ENCODE results near the gene CPVL. TPM values are rescaled to one million over a fixed set of nuclear protein-coding genes. Genes with fewer than 3 reads are reported as not detected.

Gene CPVL
- total and polyA plus RNA-seq, 2 donors (not counting 1 experiment from before 2014, with no cell fraction given), result 2.6 TPM; not detected in 1

GRCh38 chr7:29147821-29148220 lies 1.5 kb upstream of the CPVL start:
- no peaks in the 10 kb centered on the region for H4K20me1 ChIP-seq (ENCODE audit: control insufficient read depth, insufficient read depth, low read length, poor library complexity, severe bottlenecking)
- no peak overlapping the region for H3K4me2 ChIP-seq (replicated peaks; ENCODE audit: low read depth, low read length, poor library complexity, severe bottlenecking)
- no peak overlapping the region for H3K27ac Mint-ChIP-seq
- DNase-seq (no peak), ATAC-seq (ENCODE audit: low read depth) (no peak)
- TF ChIP-seq EZH2 (IDR thresholded peaks at IDR 0.05; ENCODE audit: borderline replicate concordance, insufficient read depth, low read depth, low read length, poor library complexity, severe bottlenecking), result no peak
- TF ChIP-seq CTCF (IDR thresholded peaks at IDR 0.05), result no peak
- POLR2A ChIA-PET, result no interaction called here
- WGBS (ENCODE audit: insufficient coverage), result 89% methylated on average over 4 of the region's 4 CpGs
- H3K9me3 Mint-ChIP-seq (ENCODE audit: insufficient read depth), result no peaks in the 10 kb centered on the region
- no peak overlapping the region for H2AFZ ChIP-seq (ENCODE audit: insufficient read depth, low read depth, low read length, poor library complexity, severe bottlenecking)
- H3K36me3 ChIP-seq (replicated peaks in 1 of 2; ENCODE audit: control extremely low read depth in 1 of 2, control insufficient read depth in 1 of 2, extremely low read depth in 1 of 2, insufficient read depth in 2 of 2, low read length in 1 of 2), result no peaks in the 10 kb centered on the region
- H3K9ac ChIP-seq (ENCODE audit: low read length), result no peak overlapping the region
- H3K79me2 ChIP-seq (ENCODE audit: control insufficient read depth, insufficient read depth, low read length), result no peaks in the 10 kb centered on the region
- H3K4me3 Mint-ChIP-seq, result no peak overlapping the region
- CTCF ChIA-PET, result no interaction called here
- H3K4me1 ChIP-seq (ENCODE audit: control insufficient read depth in 2 of 2, insufficient read depth in 2 of 2, low read length in 2 of 2), result no peaks in the 10 kb centered on the region
- H3K4me1 Mint-ChIP-seq, result peaks cover 8% of the 10 kb centered on the region
- no peaks in the 10 kb centered on the region for H3K9me3 ChIP-seq (ENCODE audit: control extremely low read depth in 1 of 3, control insufficient read depth in 2 of 3, insufficient read depth in 1 of 3, low read length in 2 of 3)
- peaks cover 60% of the 10 kb centered on the region for H3K27me3 Mint-ChIP-seq
- no peak overlapping the region for H3K27ac ChIP-seq (ENCODE audit: low read length in 2 of 2)
- H3K27me3 ChIP-seq (replicated peaks in 1 of 4; ENCODE audit: control extremely low read depth in 1 of 4, control insufficient read depth in 3 of 4, insufficient read depth in 4 of 4, low read length in 3 of 4), result peaks cover 0 to 29% (median 13%) of the 10 kb centered on the region in 4 experiments
- no peak overlapping the region for H3K4me3 ChIP-seq (ENCODE audit: control extremely low read depth in 1 of 5, extremely low read depth in 1 of 5, insufficient read depth in 1 of 5, low read depth in 2 of 5, low read length in 4 of 5)
- intact Hi-C loops (cut with micrococcal nuclease), result no loop called here

- peaks cover 0 to 29% (median 13%) of the 10 kb centered on the region in 4 experiments for H3K27me3 ChIP-seq (replicated peaks in 1 of 4; ENCODE audit: control extremely low read depth in 1 of 4, control insufficient read depth in 3 of 4, insufficient read depth in 4 of 4, low read length in 3 of 4)
- no peaks in the 10 kb centered on the region for H3K36me3 ChIP-seq (replicated peaks in 1 of 2; ENCODE audit: control extremely low read depth in 1 of 2, control insufficient read depth in 1 of 2, extremely low read depth in 1 of 2, insufficient read depth in 2 of 2, low read length in 1 of 2)
- H3K4me2 ChIP-seq (replicated peaks; ENCODE audit: low read depth, low read length, poor library complexity, severe bottlenecking), result no peak overlapping the region
- DNase-seq, result no peak
- CTCF ChIA-PET, result no interaction called here
- no peak overlapping the region for H3K27ac Mint-ChIP-seq
- H3K79me2 ChIP-seq (ENCODE audit: control insufficient read depth, insufficient read depth, low read length), result no peaks in the 10 kb centered on the region
- POLR2A ChIA-PET, result no interaction called here
- H3K9me3 ChIP-seq (ENCODE audit: control extremely low read depth in 1 of 3, control insufficient read depth in 2 of 3, insufficient read depth in 1 of 3, low read length in 2 of 3), result no peaks in the 10 kb centered on the region
- H3K4me1 Mint-ChIP-seq, result peaks cover 8% of the 10 kb centered on the region
- intact Hi-C loops (cut with micrococcal nuclease), result no loop called here
- TF ChIP-seq CTCF (IDR thresholded peaks at IDR 0.05), result no peak
- TF ChIP-seq EZH2 (IDR thresholded peaks at IDR 0.05; ENCODE audit: borderline replicate concordance, insufficient read depth, low read depth, low read length, poor library complexity, severe bottlenecking), result no peak
- H3K4me1 ChIP-seq (ENCODE audit: control insufficient read depth in 2 of 2, insufficient read depth in 2 of 2, low read length in 2 of 2), result no peaks in the 10 kb centered on the region
- no peak overlapping the region for H3K27ac ChIP-seq (ENCODE audit: low read length in 2 of 2)
- H3K9ac ChIP-seq (ENCODE audit: low read length), result no peak overlapping the region
- H4K20me1 ChIP-seq (ENCODE audit: control insufficient read depth, insufficient read depth, low read length, poor library complexity, severe bottlenecking), result no peaks in the 10 kb centered on the region
- no peak for ATAC-seq (ENCODE audit: low read depth)
- 69% methylated on average over 11 of the region's 14 CpGs for WGBS (ENCODE audit: insufficient coverage)
- no peaks in the 10 kb centered on the region for H3K9me3 Mint-ChIP-seq (ENCODE audit: insufficient read depth)
- H2AFZ ChIP-seq (ENCODE audit: insufficient read depth, low read depth, low read length, poor library complexity, severe bottlenecking), result no peak overlapping the region
- H3K4me3 ChIP-seq (ENCODE audit: control extremely low read depth in 1 of 5, extremely low read depth in 1 of 5, insufficient read depth in 1 of 5, low read depth in 2 of 5, low read length in 4 of 5), result no peak overlapping the region
- H3K4me3 Mint-ChIP-seq, result no peak overlapping the region
- H3K27me3 Mint-ChIP-seq, result peaks cover 57% of the 10 kb centered on the region
Observed at GRCh38 chr7:29146888-29147609, 712 bp upstream of the CPVL start.

Data from B cell (primary cell).